BE2C (cell line): ENCODE measurements around the gene DNASE1L3.
"Not testable (repeated sequence)": the region's sequence is repeated elsewhere in the genome, so short reads cannot be mapped to it uniquely, and the experiment has no call there.

Experiments
- DNase-seq: peaks from one replicate; pipeline ENCODE4 v3.0.0-alpha.2; 2020
- H3K27me3 ChIP-seq: fragments of 250-450 bp; sonication (Bioruptor Pico); 2 replicates; pipeline ENCODE4 v1.5.1; 2020; ENCODE audit warnings: mild to moderate bottlenecking
- H3K36me3 ChIP-seq: fragments of 250-450 bp; sonication (Bioruptor Pico); 2 replicates; pipeline ENCODE4 v1.5.1; 2020; ENCODE audit warnings: mild to moderate bottlenecking
- H3K4me1 ChIP-seq: fragments of 250-450 bp; sonication (Bioruptor Pico); 2 replicates; pipeline ENCODE4 v1.5.1; 2020
- H3K4me3 ChIP-seq: 2 replicates; pipeline ENCODE4 v1.5.1; 2011; ENCODE audit warnings: low read depth, low read length
- H3K9me3 ChIP-seq: fragments of 250-450 bp; sonication (Bioruptor Pico); 2 replicates; pipeline ENCODE4 v1.5.1; 2020
- TF ChIP-seq, protein P1 (sequence below): IDR thresholded peaks from 2 replicates; pipeline ENCODE4 v1.5.1; 2012; ENCODE audit warnings: mild to moderate bottlenecking, low read depth, low read length

DNASE1L3 gene

DNA sequence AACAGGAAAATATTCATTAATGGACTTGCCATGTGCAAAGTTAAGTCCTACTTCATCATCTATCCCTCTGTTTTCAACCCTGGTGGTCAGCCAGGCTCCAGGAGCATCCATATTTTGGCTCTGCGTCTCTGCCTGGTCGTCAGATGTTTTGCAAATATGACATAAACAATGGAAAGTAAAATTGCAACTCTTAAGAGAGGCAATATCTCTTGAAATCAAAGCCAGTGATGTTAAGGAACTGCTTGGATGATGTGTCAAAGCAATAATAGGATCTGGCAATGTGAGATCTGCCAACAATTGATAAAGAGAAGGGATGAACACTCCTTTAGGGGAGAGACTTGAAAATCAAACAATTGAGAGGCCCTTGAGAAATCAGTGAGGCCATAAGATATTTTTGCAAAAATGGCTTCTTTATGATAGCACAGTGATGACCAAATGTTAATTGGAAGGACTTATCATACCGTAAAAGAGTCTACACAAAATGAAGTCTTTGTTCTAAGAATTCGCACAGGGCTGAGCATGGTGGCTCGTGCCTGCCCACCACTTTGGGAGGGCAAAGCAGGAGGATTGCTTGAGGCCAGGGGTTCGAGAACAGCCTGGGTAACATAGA lies 33.3 kb upstream of the DNASE1L3 start:
- TF ChIP-seq, protein P1, sequence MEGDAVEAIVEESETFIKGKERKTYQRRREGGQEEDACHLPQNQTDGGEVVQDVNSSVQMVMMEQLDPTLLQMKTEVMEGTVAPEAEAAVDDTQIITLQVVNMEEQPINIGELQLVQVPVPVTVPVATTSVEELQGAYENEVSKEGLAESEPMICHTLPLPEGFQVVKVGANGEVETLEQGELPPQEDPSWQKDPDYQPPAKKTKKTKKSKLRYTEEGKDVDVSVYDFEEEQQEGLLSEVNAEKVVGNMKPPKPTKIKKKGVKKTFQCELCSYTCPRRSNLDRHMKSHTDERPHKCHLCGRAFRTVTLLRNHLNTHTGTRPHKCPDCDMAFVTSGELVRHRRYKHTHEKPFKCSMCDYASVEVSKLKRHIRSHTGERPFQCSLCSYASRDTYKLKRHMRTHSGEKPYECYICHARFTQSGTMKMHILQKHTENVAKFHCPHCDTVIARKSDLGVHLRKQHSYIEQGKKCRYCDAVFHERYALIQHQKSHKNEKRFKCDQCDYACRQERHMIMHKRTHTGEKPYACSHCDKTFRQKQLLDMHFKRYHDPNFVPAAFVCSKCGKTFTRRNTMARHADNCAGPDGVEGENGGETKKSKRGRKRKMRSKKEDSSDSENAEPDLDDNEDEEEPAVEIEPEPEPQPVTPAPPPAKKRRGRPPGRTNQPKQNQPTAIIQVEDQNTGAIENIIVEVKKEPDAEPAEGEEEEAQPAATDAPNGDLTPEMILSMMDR, result no peak
- no peaks in the 10 kb centered on the region for H3K4me1 ChIP-seq
- no peak overlapping the region for H3K4me3 ChIP-seq
- no peak for DNase-seq
- H3K27me3 ChIP-seq, result no peaks in the 10 kb centered on the region
- H3K9me3 ChIP-seq, result no peaks in the 10 kb centered on the region
- no peaks in the 10 kb centered on the region for H3K36me3 ChIP-seq

DNA sequence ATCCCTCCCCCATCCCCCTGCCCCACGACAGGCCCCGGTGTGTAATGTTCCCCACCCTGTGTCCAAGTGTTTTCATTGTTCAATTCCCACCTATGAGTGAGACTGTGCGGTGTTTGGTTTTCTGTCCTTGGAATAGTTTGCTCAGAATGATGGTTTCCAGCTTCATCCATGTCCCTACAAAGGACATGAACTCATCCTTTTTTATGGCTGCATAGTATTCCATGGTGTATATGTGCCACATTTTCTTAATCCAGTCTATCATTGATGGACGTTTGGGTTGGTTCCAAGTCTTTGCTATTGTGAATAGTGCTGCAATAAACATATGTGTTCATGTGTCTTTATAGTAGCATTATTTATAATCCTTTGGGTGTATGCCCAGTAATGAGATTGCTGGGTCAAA lies 32.1 kb upstream of the DNASE1L3 start:
- H3K4me3 ChIP-seq, H3K27me3 ChIP-seq, H3K9me3 ChIP-seq, H3K36me3 ChIP-seq, DNase-seq, H3K4me1 ChIP-seq: not testable (repeated sequence)

DNA sequence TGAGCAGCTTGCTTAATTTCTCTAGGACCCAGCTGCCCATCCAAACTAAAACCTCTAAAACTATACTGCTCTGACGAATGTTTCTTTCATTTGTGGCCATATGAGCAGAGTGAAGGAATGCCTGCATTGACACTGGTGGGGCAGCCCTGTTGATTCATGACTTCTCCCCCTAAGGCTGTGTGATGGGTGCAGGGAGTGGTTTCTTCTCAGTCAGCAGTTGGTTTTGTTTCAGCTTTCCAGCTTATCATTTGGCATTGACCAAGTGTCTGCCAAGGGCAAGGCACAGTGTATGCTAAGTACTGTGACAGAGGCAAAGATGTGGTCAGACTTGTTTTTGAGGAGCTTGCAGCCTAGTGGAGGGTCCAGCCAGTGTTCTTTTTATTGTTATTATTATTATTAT lies 31.6 kb upstream of the DNASE1L3 start:
- Histone ChIP-seq H3K27me3 (no peaks in the 10 kb centered on the region), H3K4me3 (no peak overlapping the region), H3K4me1 (no peaks in the 10 kb centered on the region), H3K36me3 (no peaks in the 10 kb centered on the region), H3K9me3 (no peaks in the 10 kb centered on the region)
- TF ChIP-seq, protein P1, result no peak
- no peak for DNase-seq

DNA sequence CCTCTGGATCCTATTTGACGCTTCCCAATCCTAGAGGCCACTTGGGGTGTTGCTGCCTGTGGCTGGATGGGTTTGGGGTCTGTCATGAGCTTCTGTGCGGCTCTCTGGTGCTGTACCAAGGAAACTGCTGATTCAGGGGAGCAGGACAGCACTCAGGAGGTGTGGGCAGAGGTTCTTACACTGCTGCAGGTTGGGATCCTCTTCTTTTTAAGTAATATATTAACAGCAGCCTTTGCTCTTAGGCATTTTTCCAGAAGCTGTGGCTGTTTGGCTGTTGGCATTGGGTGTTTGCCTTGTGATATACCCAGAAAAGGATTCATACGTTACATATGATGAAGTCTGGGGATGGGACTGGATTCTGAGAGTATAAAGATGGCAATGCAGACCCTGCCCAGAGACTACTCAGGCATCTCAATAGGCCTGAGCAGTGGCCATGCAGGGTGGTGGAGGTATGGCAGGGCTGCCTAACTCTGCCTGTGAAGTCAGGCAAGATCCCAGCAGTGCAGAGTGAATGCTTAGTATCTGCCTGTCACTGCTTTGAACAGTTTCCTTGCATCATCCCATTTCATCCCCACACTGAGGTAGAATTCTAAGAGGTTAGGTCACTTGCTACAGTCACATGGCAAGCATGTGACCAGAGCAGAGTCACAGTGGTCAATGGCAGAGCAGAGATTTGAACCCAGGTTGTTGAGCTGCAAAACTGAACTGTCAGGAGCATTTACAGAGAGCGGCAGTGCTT lies 30.7 kb upstream of the DNASE1L3 start:
- no peaks in the 10 kb centered on the region for H3K27me3 ChIP-seq
- H3K36me3 ChIP-seq, result no peaks in the 10 kb centered on the region
- H3K9me3 ChIP-seq, result no peaks in the 10 kb centered on the region
- TF ChIP-seq, protein P1, result no peak
- H3K4me1 ChIP-seq, result no peaks in the 10 kb centered on the region
- DNase-seq, result no peak
- no peak overlapping the region for H3K4me3 ChIP-seq

DNA sequence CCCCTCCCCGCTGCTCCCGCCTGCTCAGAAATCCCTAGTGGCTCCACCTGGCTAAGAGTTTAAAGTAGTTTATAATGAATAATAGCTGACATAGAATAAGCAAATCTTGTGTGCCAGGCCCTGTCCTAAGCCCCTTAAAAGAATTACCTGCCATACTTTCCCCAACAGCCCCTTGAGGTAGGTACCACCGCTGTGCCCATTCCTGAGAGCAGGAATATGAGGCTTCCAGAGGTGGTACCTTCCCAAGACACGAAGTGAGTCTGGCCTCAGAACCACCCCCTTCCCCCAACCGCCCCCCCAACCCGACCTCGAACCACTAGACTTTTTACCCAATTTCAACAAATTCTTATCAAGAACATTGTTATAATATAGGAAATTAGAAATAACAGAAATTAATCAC lies 28.1 kb upstream of the DNASE1L3 start:
- no peaks in the 10 kb centered on the region for H3K4me1 ChIP-seq
- H3K27me3 ChIP-seq, result no peaks in the 10 kb centered on the region
- DNase-seq, result no peak
- H3K9me3 ChIP-seq, result no peaks in the 10 kb centered on the region
- TF ChIP-seq, protein P1, result no peak
- H3K36me3 ChIP-seq, result no peaks in the 10 kb centered on the region
- peak overlapping the region; percentile 71 for H3K4me3 ChIP-seq

DNA sequence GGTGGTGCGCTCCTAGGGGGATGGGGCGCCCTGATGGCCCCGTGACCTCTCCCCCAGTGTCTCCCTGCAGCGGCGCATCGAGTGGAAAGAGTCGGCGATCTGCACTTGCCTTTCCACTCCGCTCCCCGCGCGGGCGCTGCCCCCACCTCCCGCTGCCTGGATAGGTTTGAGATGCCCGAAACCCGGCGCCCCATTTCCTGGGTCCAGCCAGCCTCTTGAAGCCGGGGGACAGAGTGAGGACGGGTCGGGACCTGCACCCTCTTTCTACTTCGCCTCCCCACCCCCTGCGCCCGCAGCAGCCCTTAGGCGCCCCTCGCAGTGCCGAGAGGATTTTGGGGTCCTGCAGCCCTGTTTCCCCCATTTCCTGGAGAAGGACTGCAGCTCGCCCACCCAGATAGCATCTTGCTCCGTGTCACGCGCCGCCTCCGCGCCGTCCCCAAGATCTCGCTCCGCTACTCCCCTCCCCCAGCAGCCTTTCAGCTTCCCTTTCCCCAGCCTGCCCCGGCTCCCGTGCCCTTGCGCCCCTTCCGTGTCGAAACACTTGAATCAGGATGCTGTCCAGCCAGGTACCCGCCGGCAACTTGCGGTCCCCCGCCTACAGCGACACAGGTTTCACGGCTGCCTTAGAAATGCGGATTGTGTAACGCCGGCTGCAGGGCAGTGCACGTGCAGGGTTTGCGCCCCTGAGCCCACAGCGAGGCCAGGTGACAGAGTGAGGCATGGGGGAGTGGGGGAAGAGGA lies 27.3 kb upstream of the DNASE1L3 start:
- TF ChIP-seq, protein P1, result no peak
- peak overlapping the region; percentile 71 for H3K4me3 ChIP-seq
- H3K4me1 ChIP-seq, result no peaks in the 10 kb centered on the region
- no peaks in the 10 kb centered on the region for H3K9me3 ChIP-seq
- H3K36me3 ChIP-seq, result no peaks in the 10 kb centered on the region
- DNase-seq, result peak; percentile 35
- no peaks in the 10 kb centered on the region for H3K27me3 ChIP-seq
